ENCODE results near the gene BRD4. TPM values are rescaled to one million over a fixed set of nuclear protein-coding genes. Genes with fewer than 3 reads are reported as not detected.

BRD4 gene
- total RNA-seq, 4 donors from 2014 or later = 51.0 to 148 (median 77.5) TPM

- Histone ChIP-seq H3K4me3 (no peak overlapping the region), H3K27me3 (no peaks in the 10 kb centered on the region), H3K27ac (no peak overlapping the region), H3K36me3 (peaks cover 0 to 73% (median 0%) of the 10 kb centered on the region in 3 donors), H3K4me1 (peaks cover 0 to 38% (median 0%) of the 10 kb centered on the region in 4 donors), H3K9me3 (no peaks in the 10 kb centered on the region)
- no peak for DNase-seq
- TF ChIP-seq CTCF (IDR thresholded peaks at IDR 0.05) = no peak
- TF ChIP-seq POLR2A (IDR thresholded peaks at IDR 0.05) = no peak
Observed at GRCh38 chr19:15268928-15269253, 63.4 kb downstream of the BRD4 start.

GRCh38 chr19:15268192-15268927 lies 64.0 kb downstream of the BRD4 start:
- H3K27ac ChIP-seq = no peak overlapping the region
- TF ChIP-seq CTCF (IDR thresholded peaks at IDR 0.05) = no peak
- no peak for TF ChIP-seq POLR2A (IDR thresholded peaks at IDR 0.05)
- no peak for DNase-seq
- H3K27me3 ChIP-seq = no peaks in the 10 kb centered on the region
- H3K4me3 ChIP-seq = no peak overlapping the region
- H3K4me1 ChIP-seq = peaks cover 0 to 38% (median 0%) of the 10 kb centered on the region in 4 donors
- no peaks in the 10 kb centered on the region for H3K9me3 ChIP-seq
- peaks cover 0 to 78% (median 0%) of the 10 kb centered on the region in 3 donors for H3K36me3 ChIP-seq

- H3K4me1 ChIP-seq = peaks cover 0 to 38% (median 0%) of the 10 kb centered on the region in 4 donors
- H3K27me3 ChIP-seq = no peaks in the 10 kb centered on the region
- no peak for DNase-seq
- H3K9me3 ChIP-seq = no peaks in the 10 kb centered on the region
- H3K36me3 ChIP-seq = peaks cover 0 to 79% (median 0%) of the 10 kb centered on the region in 3 donors
- no peak overlapping the region for H3K4me3 ChIP-seq
- TF ChIP-seq POLR2A (IDR thresholded peaks at IDR 0.05) (no peak), CTCF (IDR thresholded peaks at IDR 0.05) (no peak)
- H3K27ac ChIP-seq = peak overlapping the region in 2 of 4 donors; percentile 14 to 28
Observed at GRCh38 chr19:15266683-15267082, 65.7 kb downstream of the BRD4 start.

GRCh38 chr19:15265850-15266248 lies 66.5 kb downstream of the BRD4 start:
- Histone ChIP-seq H3K36me3 (peaks cover 0 to 78% (median 0%) of the 10 kb centered on the region in 3 donors), H3K4me3 (no peak overlapping the region), H3K4me1 (peaks cover 0 to 38% (median 0%) of the 10 kb centered on the region in 4 donors), H3K27ac (peak overlapping the region in 3 of 4 donors; percentile 6 to 81 (median 32)), H3K27me3 (no peaks in the 10 kb centered on the region), H3K9me3 (no peaks in the 10 kb centered on the region)
- TF ChIP-seq POLR2A (IDR thresholded peaks at IDR 0.05) (no peak), CTCF (IDR thresholded peaks at IDR 0.05) (no peak)
- peak in 2 of 3 donors; percentile 30 to 68 for DNase-seq

GRCh38 chr19:15265214-15265849 lies 67.0 kb downstream of the BRD4 start:
- Histone ChIP-seq H3K9me3 (no peaks in the 10 kb centered on the region), H3K36me3 (peaks cover 0 to 78% (median 0%) of the 10 kb centered on the region in 3 donors), H3K27me3 (no peaks in the 10 kb centered on the region), H3K27ac (peak overlapping the region; percentile 6 to 81 (median 43)), H3K4me3 (no peak overlapping the region), H3K4me1 (peaks cover 0 to 38% (median 0%) of the 10 kb centered on the region in 4 donors)
- DNase-seq = no peak
- no peak for TF ChIP-seq CTCF (IDR thresholded peaks at IDR 0.05)
- TF ChIP-seq POLR2A (IDR thresholded peaks at IDR 0.05) = no peak

Measured in Peyer's patch (tissue), 4 donors.